ENCODE measurements around the gene RAP1A.

The RAP1A gene

GRCh38 chr1:111599781-111600693, 19.6 kb upstream of the RAP1A start:
- Mint-ChIP-seq H3K27me3 (ENCODE audit: low read depth) (no peaks in the 10 kb centered on the region), H3K36me3 (ENCODE audit: low read depth) (no peaks in the 10 kb centered on the region), H3K4me1 (peaks cover 16% of the 10 kb centered on the region), H3K4me3 (no peak overlapping the region), H3K27ac (peak overlapping the region in 2 of 3 experiments; percentile 7 to 43), H3K9me3 (no peaks in the 10 kb centered on the region)
- no peak for TF ChIP-seq CTCF (IDR thresholded peaks at IDR 0.05; ENCODE audit: unreplicated experiment in 3 of 3)

GRCh38 chr1:111600886-111601386, 18.7 kb upstream of the RAP1A start:
- no peak for TF ChIP-seq CTCF (IDR thresholded peaks at IDR 0.05; ENCODE audit: unreplicated experiment in 3 of 3)
- Mint-ChIP-seq H3K4me3 (no peak overlapping the region), H3K4me1 (peaks cover 21% of the 10 kb centered on the region), H3K27ac (no peak overlapping the region), H3K27me3 (ENCODE audit: low read depth) (no peaks in the 10 kb centered on the region), H3K9me3 (no peaks in the 10 kb centered on the region), H3K36me3 (ENCODE audit: low read depth) (no peaks in the 10 kb centered on the region)

GRCh38 chr1:111602302-111602701, 17.3 kb upstream of the RAP1A start:
- Mint-ChIP-seq H3K4me1 (peaks cover 23% of the 10 kb centered on the region), H3K4me3 (no peak overlapping the region), H3K27me3 (ENCODE audit: low read depth) (no peaks in the 10 kb centered on the region), H3K9me3 (no peaks in the 10 kb centered on the region), H3K36me3 (ENCODE audit: low read depth) (no peaks in the 10 kb centered on the region), H3K27ac (no peak overlapping the region)
- no peak for TF ChIP-seq CTCF (IDR thresholded peaks at IDR 0.05; ENCODE audit: unreplicated experiment in 3 of 3)

GRCh38 chr1:111602974-111603373, 16.6 kb upstream of the RAP1A start:
- Mint-ChIP-seq H3K27ac (no peak overlapping the region), H3K4me3 (no peak overlapping the region), H3K27me3 (ENCODE audit: low read depth) (no peaks in the 10 kb centered on the region), H3K4me1 (peaks cover 19% of the 10 kb centered on the region), H3K9me3 (no peaks in the 10 kb centered on the region), H3K36me3 (ENCODE audit: low read depth) (no peaks in the 10 kb centered on the region)
- no peak for TF ChIP-seq CTCF (IDR thresholded peaks at IDR 0.05; ENCODE audit: unreplicated experiment in 3 of 3)

GRCh38 chr1:111603979-111604378, 15.6 kb upstream of the RAP1A start:
- H3K27me3 Mint-ChIP-seq (ENCODE audit: low read depth) = no peaks in the 10 kb centered on the region
- no peak for TF ChIP-seq CTCF (IDR thresholded peaks at IDR 0.05; ENCODE audit: unreplicated experiment in 3 of 3)
- H3K4me1 Mint-ChIP-seq = peaks cover 19% of the 10 kb centered on the region
- no peak overlapping the region for H3K4me3 Mint-ChIP-seq
- H3K27ac Mint-ChIP-seq = no peak overlapping the region
- no peaks in the 10 kb centered on the region for H3K36me3 Mint-ChIP-seq (ENCODE audit: low read depth)
- H3K9me3 Mint-ChIP-seq = no peaks in the 10 kb centered on the region

GRCh38 chr1:111604931-111605330, 14.7 kb upstream of the RAP1A start:
- Mint-ChIP-seq H3K4me1 (peaks cover 20% of the 10 kb centered on the region), H3K4me3 (no peak overlapping the region), H3K27me3 (ENCODE audit: low read depth) (no peaks in the 10 kb centered on the region), H3K36me3 (ENCODE audit: low read depth) (peaks cover 6% of the 10 kb centered on the region), H3K27ac (no peak overlapping the region), H3K9me3 (peaks cover 5% of the 10 kb centered on the region)
- no peak for TF ChIP-seq CTCF (IDR thresholded peaks at IDR 0.05; ENCODE audit: unreplicated experiment in 3 of 3)
